HG02870 (cell line): ENCODE results near the gene PARG.
"Not testable (repeated sequence)": the region's sequence is repeated elsewhere in the genome, so short reads cannot be mapped to it uniquely, and the experiment has no call there.

Experiments
- ATAC-seq: cut with Tn5 transposase; IDR thresholded peaks from one replicate; pipeline ENCODE4 v1.9.1; 2021; ENCODE audit warnings: mild to moderate bottlenecking, moderate library complexity; ENCODE audit not compliant: unreplicated experiment

The PARG gene

DNA sequence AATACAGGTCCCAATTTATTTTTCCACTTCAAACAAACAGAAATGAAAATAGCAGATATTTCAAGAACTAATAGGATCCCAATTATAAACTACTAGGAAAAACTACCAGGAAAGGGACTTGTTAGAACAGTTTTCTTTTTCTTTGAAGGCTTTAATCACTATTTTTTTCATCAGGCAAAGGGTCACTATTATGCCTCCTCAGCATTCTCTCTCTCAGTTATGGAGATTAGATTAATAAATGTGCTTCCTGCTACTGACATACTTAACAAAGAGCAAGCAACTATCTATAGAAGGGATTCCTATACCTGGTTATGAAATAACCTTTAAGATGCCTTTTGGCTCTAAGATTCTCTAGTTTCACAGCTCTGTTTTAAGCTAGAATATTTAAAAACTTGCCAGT is 108.7 kb downstream of the PARG start:
- ATAC-seq = no peak

DNA sequence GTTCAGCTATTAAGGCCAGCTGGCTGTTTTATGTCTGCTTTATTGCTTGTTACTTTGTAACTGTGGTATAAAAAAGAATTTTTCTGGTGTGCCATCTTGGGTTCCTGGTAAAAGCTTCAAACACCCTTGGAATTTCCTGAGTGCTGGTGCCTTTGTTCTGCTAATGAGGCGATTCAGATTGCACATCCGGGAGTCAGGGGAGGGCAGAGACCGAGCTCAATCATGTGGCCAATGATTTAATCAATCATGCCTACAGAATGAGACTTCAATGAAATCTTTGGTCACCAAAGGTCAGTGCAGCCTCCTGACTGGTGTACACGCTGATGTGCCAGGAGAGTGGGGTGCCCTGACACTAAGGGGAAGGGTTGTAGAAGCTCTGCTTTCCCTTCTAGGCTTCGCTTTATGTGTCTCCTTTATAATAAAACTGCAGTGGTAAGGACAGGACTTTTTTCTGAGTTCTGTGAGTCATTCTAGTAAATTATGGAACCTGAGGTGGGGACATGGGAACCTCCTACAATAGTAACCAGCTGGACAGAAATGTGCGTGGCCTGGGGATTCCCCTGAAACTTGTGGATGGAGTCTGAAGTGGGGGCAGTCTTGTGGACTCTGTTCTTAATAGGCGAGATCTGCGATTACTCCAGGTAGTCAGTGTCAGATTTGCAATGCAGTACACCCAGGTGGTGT is 110.3 kb downstream of the PARG start:
- ATAC-seq = no peak

GRCh38 chr10:49830846-49831245 is 111.0 kb downstream of the PARG start:
- no peak for ATAC-seq

GRCh38 chr10:49830016-49830415 is 111.8 kb downstream of the PARG start:
- no peak for ATAC-seq

GRCh38 chr10:49827297-49827696 is 114.5 kb downstream of the PARG start:
- ATAC-seq = peak; percentile 61

- no peak for ATAC-seq
Measured at GRCh38 chr10:49819234-49819958, 122.4 kb downstream of the PARG start.

GRCh38 chr10:49817845-49818244 is 124.0 kb downstream of the PARG start:
- no peak for ATAC-seq

DNA sequence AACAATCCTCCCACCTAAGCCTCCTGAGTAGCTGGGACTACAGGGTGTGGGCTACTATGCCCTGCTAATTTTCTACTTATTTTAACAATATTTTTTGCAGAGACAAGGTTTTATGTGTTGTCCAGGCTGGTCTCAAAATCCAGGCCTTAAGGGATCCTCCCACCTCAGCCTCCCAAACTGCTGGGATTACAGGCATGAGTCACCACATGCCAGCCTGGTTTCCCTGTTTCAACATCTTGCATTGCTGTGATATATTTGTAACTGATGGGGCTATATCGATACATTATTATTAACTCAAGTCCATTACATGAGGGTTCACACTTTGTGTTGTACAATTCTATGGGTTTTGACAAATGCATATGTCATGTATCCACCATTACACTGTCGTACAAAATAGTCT is 137.8 kb downstream of the PARG start:
- no peak for ATAC-seq

GRCh38 chr10:49798275-49798674 is 143.6 kb downstream of the PARG start:
- ATAC-seq = no peak

- no peak for ATAC-seq
Measured at GRCh38 chr10:49791100-49791499, 150.7 kb downstream of the PARG start.

DNA sequence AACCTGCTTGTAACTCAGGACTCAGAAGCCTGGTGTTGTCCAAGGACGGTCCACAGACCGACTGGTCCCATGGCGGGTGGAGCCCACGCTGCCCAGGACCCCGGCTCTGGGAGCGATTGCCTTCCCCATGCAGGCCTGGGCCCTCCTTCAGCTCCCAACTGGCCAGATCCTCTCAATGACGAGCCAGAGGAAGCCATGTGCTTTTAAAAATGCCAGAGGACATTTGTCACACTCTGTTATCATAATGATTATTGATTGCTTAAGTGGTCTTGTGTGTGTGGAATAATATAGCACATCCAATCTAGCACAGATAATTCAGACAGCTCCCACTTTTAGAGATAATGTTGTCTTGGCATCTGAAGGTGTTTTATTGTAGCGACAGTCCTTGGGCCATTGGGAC is 157.1 kb downstream of the PARG start:
- ATAC-seq = no peak

GRCh38 chr10:49783645-49784044 is 158.2 kb downstream of the PARG start:
- ATAC-seq = no peak

DNA sequence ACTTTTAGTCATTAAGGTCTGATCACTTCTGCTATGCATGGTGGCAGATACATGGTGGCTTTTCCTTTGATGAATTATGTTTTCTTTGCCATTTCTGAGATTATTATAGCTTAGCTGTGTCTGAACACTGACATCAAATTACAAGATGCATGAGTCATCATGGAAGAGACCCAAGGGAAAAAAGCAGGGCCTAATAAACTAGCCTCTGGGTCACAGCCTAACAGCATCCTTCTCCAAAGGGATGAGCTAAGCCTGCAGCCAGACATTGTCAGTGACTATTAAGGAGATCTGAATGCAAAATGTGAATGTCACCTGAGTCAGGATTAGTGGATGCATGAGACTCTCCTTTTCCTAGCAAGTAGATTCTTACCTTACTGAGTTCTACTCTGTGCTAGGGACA is 160.6 kb downstream of the PARG start:
- no peak for ATAC-seq

DNA sequence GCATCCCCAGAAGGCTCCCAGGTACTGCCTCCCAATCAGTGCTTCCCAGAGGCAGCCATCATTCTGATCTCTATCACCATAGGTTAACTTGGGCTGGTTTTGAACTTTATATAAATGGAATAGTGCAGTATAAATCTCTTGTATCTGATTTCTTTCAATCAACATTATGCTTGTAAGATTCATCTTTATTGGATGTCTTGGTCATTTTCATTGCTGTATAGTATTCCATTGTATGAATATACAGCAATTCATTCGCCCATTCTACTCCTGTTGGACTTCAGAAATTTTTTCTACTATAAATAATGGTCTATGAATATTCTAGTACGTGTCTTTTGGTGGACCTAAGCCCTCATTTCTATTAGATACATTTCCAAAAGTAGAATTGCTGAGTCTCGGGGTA is 163.6 kb downstream of the PARG start:
- ATAC-seq = no peak

- no peak for ATAC-seq
Measured at GRCh38 chr10:49776851-49777250, 165.0 kb downstream of the PARG start.

DNA sequence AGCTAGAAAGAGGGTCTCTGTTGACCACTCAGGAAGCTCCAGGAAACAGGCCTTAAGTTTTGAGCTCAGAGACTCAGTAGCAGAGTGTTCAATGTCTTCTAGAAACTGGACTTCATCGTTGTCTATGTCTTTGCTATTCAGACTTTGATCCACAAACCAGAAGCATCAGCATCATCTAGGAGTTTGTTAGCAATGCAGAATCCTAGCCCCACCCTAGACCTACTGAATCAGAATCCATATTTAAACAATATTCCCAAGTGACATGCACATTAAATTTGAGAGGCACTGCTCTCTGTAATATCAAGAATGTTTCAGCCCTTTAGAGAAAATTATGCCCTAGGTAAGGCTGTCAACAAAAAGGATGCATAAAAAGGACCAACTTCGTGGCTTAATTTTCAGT is 166.8 kb downstream of the PARG start:
- no peak for ATAC-seq

DNA sequence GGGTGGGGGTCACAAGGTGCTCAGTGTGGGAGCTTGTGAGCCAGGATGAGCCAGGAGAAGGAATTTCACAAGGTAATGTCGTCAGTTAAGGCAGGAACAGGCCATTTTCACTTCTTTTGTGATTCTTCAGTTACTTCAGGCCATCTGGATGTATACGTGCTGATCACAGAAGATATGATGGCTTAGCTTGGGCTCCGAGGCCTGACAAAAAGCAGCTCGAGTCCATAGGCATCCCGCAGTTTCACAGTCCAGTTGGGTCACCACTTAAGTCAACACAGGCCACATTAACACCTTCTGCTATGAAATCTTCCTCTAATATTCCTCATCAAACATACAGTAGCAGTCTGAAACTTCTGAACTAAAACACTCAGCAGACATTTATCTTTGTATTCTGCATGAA is 168.9 kb downstream of the PARG start:
- not testable (repeated sequence) for ATAC-seq

DNA sequence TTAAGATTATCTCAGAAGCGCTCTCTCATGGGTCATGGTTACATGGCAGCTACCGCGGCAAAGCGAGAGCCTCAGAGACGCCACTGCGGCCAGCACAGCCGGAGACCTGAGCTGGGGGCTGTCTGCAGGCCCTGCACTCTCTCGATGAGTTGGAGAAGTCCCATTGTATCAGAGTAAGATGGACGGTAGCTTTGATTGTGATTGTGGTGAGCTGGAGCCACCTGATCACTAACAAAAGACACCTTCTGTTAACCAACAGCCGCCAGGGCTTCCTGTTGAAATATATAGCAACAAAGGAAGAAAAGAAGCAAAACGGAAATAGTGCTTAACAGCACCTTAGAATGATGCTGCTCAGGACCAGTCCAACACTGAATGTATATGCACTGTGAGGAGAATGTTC is 170.8 kb downstream of the PARG start:
- ATAC-seq = not testable (repeated sequence)

DNA sequence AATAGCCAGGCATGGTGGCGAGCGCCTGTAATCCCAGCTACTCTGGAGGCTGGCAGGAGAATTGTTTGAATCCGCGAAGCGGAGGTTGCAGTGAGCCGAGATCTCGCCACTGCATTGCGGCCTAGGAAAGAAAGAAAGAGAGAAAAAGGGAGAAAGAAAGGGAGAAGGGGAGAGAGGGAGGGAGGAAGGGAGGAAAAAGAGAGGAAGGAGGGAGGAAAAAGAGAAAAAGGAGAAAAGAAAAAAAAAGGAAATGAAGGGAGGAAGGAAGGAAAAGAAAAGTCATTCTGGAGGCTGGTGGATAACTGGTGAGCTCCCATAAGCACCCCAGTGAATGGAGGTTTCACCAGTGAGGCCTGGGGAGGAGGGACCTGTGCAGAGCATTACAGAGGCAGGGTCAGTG is 172.1 kb downstream of the PARG start:
- ATAC-seq = no peak

- ATAC-seq = no peak
Measured at GRCh38 chr10:49768731-49769130, 173.1 kb downstream of the PARG start.

GRCh38 chr10:49768329-49768728 is 173.5 kb downstream of the PARG start:
- no peak for ATAC-seq
